KMS-11 (cell line): ENCODE data around the gene SEL1L3.

ENCODE experiments used
- H2AFZ ChIP-seq: fragments of 200-600 bp; sonication (generic); 2 replicates; pipeline ENCODE4 v1.6.1; 2016; ENCODE audit warnings: antibody characterized with exemption, mixed run types, low read depth
- H3K27ac ChIP-seq: fragments of 200-600 bp; sonication (generic); 2 replicates; pipeline ENCODE4 v1.6.1; 2016; ENCODE audit warnings: mild to moderate bottlenecking, mixed run types
- H3K27me3 ChIP-seq: fragments of 200-600 bp; sonication (generic); 2 replicates; pipeline ENCODE4 v1.6.1; 2017; ENCODE audit warnings: mild to moderate bottlenecking, low read depth, mixed run types, moderate library complexity; ENCODE audit not compliant: insufficient read depth
- H3K36me3 ChIP-seq: fragments of 200-600 bp; sonication (generic); 2 replicates; pipeline ENCODE4 v1.6.1; 2017; ENCODE audit warnings: mild to moderate bottlenecking, mixed run types; ENCODE audit not compliant: insufficient read depth
- H3K4me1 ChIP-seq: fragments of 200-600 bp; sonication (generic); 2 replicates; pipeline ENCODE4 v1.6.1; 2016; ENCODE audit warnings: mild to moderate bottlenecking, low read depth, mixed run types; ENCODE audit not compliant: poor library complexity, severe bottlenecking
- H3K4me2 ChIP-seq: fragments of 200-600 bp; sonication (generic); 2 replicates; pipeline ENCODE4 v1.7.0; 2016; ENCODE audit warnings: mild to moderate bottlenecking, mixed run types
- H3K4me3 ChIP-seq: fragments of 200-600 bp; sonication (generic); IDR thresholded peaks from 2 replicates; pipeline ENCODE4 v1.6.1; 2017; ENCODE audit warnings: low read depth, low read length, mixed read lengths; ENCODE audit not compliant: insufficient read depth
- H3K79me2 ChIP-seq: fragments of 200-600 bp; sonication (generic); 2 replicates; pipeline ENCODE4 v1.6.1; 2016; ENCODE audit warnings: low read depth, mixed run types; ENCODE audit not compliant: insufficient read depth
- H3K9ac ChIP-seq: fragments of 200-600 bp; sonication (generic); 2 replicates; pipeline ENCODE4 v1.6.1; 2016; ENCODE audit warnings: mild to moderate bottlenecking, mixed run types
- H4K20me1 ChIP-seq: fragments of 200-600 bp; sonication (generic); 2 replicates; pipeline ENCODE4 v1.6.1; 2016; ENCODE audit warnings: mild to moderate bottlenecking, mixed run types; ENCODE audit not compliant: insufficient read depth
- CTCF ChIP-seq: fragments of 200-600 bp; sonication (generic); conservative IDR thresholded peaks from 2 replicates; pipeline ENCODE4 v1.6.1; 2017; ENCODE audit warnings: low read depth, mild to moderate bottlenecking, antibody characterized with exemption, low read length, moderate library complexity, mixed read lengths

SEL1L3 gene

GRCh38 chr4:25786497-25787065 is 76.2 kb downstream of the SEL1L3 start:
- no peak overlapping the region for H3K27ac ChIP-seq
- H3K4me1 ChIP-seq: no peaks in the 10 kb centered on the region
- no peak overlapping the region for H3K9ac ChIP-seq
- H3K36me3 ChIP-seq: no peaks in the 10 kb centered on the region
- no peak for TF ChIP-seq CTCF
- H3K4me2 ChIP-seq: no peak overlapping the region
- H3K79me2 ChIP-seq: no peaks in the 10 kb centered on the region
- no peak overlapping the region for H3K4me3 ChIP-seq
- no peak overlapping the region for H2AFZ ChIP-seq
- no peaks in the 10 kb centered on the region for H4K20me1 ChIP-seq
- H3K27me3 ChIP-seq: no peaks in the 10 kb centered on the region

DNA sequence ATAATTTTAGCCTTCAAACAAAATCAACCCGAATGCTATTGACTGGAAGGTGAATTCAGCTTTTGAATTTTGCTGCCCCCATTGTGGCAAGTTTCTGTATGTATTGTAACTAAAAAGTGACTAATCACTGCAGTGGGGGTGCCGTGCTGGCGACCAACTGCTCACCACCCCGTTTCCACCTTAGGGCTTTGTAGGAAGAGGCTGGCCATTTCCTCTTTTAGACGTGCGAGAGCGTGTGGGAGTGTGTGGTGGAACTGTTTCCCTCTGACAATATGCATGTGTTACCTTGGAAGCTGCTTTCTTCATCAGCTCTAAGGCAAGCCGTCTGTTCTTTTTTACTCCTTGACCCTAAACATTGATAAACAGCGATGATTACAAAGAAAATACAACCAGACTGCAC is 78.8 kb downstream of the SEL1L3 start:
- H2AFZ ChIP-seq: no peak overlapping the region
- H4K20me1 ChIP-seq: no peaks in the 10 kb centered on the region
- no peak for TF ChIP-seq CTCF
- no peak overlapping the region for H3K4me3 ChIP-seq
- no peaks in the 10 kb centered on the region for H3K27me3 ChIP-seq
- H3K4me1 ChIP-seq: no peaks in the 10 kb centered on the region
- H3K79me2 ChIP-seq: no peaks in the 10 kb centered on the region
- no peak overlapping the region for H3K9ac ChIP-seq
- no peak overlapping the region for H3K27ac ChIP-seq
- no peaks in the 10 kb centered on the region for H3K36me3 ChIP-seq
- no peak overlapping the region for H3K4me2 ChIP-seq

GRCh38 chr4:25783126-25783525 is 79.7 kb downstream of the SEL1L3 start:
- no peak overlapping the region for H3K27ac ChIP-seq
- no peaks in the 10 kb centered on the region for H4K20me1 ChIP-seq
- H3K4me1 ChIP-seq: no peaks in the 10 kb centered on the region
- H2AFZ ChIP-seq: no peak overlapping the region
- no peaks in the 10 kb centered on the region for H3K27me3 ChIP-seq
- no peak for TF ChIP-seq CTCF
- no peak overlapping the region for H3K9ac ChIP-seq
- no peak overlapping the region for H3K4me3 ChIP-seq
- no peaks in the 10 kb centered on the region for H3K36me3 ChIP-seq
- H3K4me2 ChIP-seq: no peak overlapping the region
- H3K79me2 ChIP-seq: no peaks in the 10 kb centered on the region

DNA sequence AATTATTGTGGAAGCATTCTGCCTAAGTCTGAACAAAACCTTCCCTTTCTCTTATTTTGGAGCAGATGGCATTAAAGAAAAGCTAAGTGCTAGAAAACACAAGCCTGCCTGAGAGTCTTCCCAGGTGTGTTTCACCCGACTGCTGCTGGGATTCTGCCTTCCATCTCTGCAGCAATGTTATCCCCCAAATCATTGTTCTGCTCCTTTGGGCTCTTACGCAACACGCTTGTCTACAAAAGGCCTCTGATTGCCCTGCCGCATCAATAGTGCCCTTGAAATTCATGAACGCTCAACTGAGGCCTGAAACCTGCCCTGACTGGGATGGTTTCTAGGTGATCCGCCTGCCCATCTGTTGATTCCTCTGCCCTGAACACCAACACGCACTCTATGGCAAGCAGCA is 80.3 kb downstream of the SEL1L3 start:
- no peaks in the 10 kb centered on the region for H3K79me2 ChIP-seq
- no peaks in the 10 kb centered on the region for H3K27me3 ChIP-seq
- H3K36me3 ChIP-seq: no peaks in the 10 kb centered on the region
- H4K20me1 ChIP-seq: no peaks in the 10 kb centered on the region
- H3K27ac ChIP-seq: no peak overlapping the region
- H3K4me2 ChIP-seq: no peak overlapping the region
- H3K4me1 ChIP-seq: no peaks in the 10 kb centered on the region
- H2AFZ ChIP-seq: no peak overlapping the region
- H3K4me3 ChIP-seq: no peak overlapping the region
- no peak for TF ChIP-seq CTCF
- no peak overlapping the region for H3K9ac ChIP-seq

GRCh38 chr4:25779021-25779420 is 83.8 kb downstream of the SEL1L3 start:
- no peak overlapping the region for H3K4me2 ChIP-seq
- H2AFZ ChIP-seq: no peak overlapping the region
- no peaks in the 10 kb centered on the region for H4K20me1 ChIP-seq
- H3K27me3 ChIP-seq: no peaks in the 10 kb centered on the region
- TF ChIP-seq CTCF: no peak
- H3K79me2 ChIP-seq: no peaks in the 10 kb centered on the region
- no peak overlapping the region for H3K9ac ChIP-seq
- no peak overlapping the region for H3K4me3 ChIP-seq
- H3K4me1 ChIP-seq: no peaks in the 10 kb centered on the region
- H3K36me3 ChIP-seq: no peaks in the 10 kb centered on the region
- no peak overlapping the region for H3K27ac ChIP-seq
